Measurements from ENCODE around the gene RPL38. TPM values are rescaled to one million over a fixed set of nuclear protein-coding genes. Genes with fewer than 3 reads are reported as not detected.

RPL38 gene
- total RNA-seq, 1 donor from 2014 or later: 659 TPM

DNA sequence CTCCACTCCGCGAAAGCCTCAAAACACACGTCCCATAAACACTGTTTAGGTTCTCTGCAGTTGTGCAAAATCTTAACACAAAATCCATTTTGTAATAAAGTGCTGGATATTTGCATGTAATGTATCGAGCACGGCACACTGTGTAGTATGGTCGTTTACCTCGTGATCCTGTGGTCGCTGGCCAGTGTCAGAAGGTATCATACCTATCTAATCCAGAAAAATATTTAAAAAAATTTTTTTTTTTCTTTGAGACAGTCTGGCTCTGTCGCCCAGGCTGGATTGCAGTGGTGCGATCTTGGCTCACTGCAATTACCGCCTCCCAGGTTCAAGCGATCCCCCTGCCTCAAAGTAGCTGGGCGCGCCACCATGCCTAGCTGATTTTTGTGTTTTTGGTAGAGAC is 996 bp downstream of the RPL38 start:
- H3K36me3 ChIP-seq: peaks cover 48% of the 10 kb centered on the region
- peak overlapping the region; percentile 95 for H3K4me3 ChIP-seq
- no peak for TF ChIP-seq CTCF (IDR thresholded peaks at IDR 0.05)
- ATAC-seq (no peak), DNase-seq (no peak)
- no peaks in the 10 kb centered on the region for H3K9me3 ChIP-seq
- peaks cover 31% of the 10 kb centered on the region for H3K4me1 ChIP-seq
- H3K27ac ChIP-seq: peak overlapping the region; percentile 88
- intact Hi-C loops (cut with DNase I): no loop called here
- H3K27me3 ChIP-seq: no peaks in the 10 kb centered on the region

DNA sequence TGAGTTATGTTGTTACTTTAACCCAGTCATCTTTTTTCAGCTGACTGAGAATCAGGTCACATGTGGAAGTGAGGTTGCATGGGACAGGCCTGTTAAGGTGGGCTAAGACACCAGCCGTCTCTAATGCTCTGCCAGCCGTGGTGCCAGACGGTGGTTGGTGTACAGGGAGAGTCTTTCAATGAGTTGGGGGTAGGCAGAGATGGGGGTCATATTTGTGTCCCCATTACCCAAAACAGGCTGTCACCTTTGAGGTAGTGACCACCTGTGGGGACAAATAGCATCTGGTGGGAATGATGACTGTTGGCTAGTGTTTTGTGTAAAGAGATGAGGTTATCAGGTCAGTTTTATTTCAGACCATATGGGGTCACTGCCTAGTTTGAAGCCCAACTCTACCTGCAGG is 1.8 kb downstream of the RPL38 start:
- Histone ChIP-seq H3K4me1 (peaks cover 33% of the 10 kb centered on the region), H3K9me3 (no peaks in the 10 kb centered on the region), H3K4me3 (no peak overlapping the region), H3K36me3 (peaks cover 56% of the 10 kb centered on the region), H3K27me3 (no peaks in the 10 kb centered on the region), H3K27ac (no peak overlapping the region)
- intact Hi-C loops (cut with DNase I): no loop called here
- ATAC-seq (no peak), DNase-seq (no peak)
- no peak for TF ChIP-seq CTCF (IDR thresholded peaks at IDR 0.05)

- peaks cover 42% of the 10 kb centered on the region for H3K4me1 ChIP-seq
- intact Hi-C loops (cut with DNase I): no loop called here
These were observed 2.9 kb downstream of the RPL38 start for GRCh38 chr17:74206332-74206818.

DNA sequence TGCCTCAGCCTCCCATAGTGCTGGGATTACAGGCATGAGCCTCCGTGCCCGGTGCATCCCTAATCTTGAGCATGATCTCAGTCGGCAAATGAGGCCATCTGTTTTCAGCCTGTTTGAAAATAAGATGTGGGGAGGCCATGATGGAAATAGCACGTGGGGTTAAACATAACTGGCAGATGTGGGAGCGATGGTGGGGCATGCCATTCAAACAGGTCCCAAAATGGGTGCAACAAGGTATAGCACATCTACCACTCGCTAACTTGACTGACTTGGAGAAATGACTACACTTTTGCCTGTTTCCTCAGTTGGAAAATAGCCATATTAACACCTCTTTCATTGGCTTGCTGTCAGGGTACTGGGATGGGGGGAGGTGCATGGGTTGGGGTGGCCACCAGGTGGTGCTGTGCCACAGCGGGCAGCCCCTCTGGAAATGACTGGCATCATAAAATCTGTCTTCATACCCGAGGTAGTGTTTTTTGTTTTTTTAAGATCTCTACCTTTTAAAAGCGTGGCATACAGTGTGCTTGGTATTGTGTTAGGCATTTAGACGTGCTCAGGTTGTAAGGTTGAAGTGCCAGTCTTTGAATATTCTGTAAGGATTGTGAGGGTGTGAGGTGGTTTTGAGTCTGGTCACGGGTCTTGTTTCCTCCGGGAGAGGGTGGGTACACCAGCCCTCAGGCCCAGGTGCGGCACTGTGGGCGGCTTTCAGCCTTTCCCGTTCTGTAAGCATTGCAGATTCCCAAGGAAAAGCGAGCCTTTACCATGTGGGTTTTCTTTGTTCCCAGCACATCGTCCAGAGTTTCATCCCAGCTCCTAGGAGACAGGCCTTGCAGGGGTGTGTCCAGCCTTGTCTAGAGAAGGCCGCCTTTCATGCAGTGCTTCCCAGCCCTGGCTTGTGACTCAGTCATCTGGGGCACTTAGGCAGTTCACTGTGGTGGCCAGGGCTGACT is 7.0 kb downstream of the RPL38 start:
- Histone ChIP-seq H3K4me3 (no peak overlapping the region), H3K36me3 (peaks cover 52% of the 10 kb centered on the region), H3K27ac (no peak overlapping the region), H3K9me3 (no peaks in the 10 kb centered on the region), H3K4me1 (peaks cover 51% of the 10 kb centered on the region), H3K27me3 (no peaks in the 10 kb centered on the region)
- TF ChIP-seq CTCF (IDR thresholded peaks at IDR 0.05): peak; percentile 96
- ATAC-seq (peak; percentile 64), DNase-seq (peak; percentile 84)
- intact Hi-C loops (cut with DNase I): loop anchor here (5.0 kb wide), 1 partner anchor 87 kb away; no protein-coding TSS in a partner anchor

More at GRCh38 chr17:74206332-74206818, 2.9 kb downstream of the RPL38 start:
- Histone ChIP-seq H3K4me3 (no peak overlapping the region), H3K36me3 (peaks cover 63% of the 10 kb centered on the region), H3K27me3 (no peaks in the 10 kb centered on the region), H3K27ac (no peak overlapping the region), H3K9me3 (no peaks in the 10 kb centered on the region)
- no peak for TF ChIP-seq CTCF (IDR thresholded peaks at IDR 0.05)
- ATAC-seq (no peak), DNase-seq (no peak)

- Histone ChIP-seq H3K27me3 (no peaks in the 10 kb centered on the region), H3K4me3 (peak overlapping the region; percentile 71), H3K4me1 (peaks cover 44% of the 10 kb centered on the region), H3K36me3 (peaks cover 43% of the 10 kb centered on the region), H3K27ac (no peak overlapping the region), H3K9me3 (no peaks in the 10 kb centered on the region)
- intact Hi-C loops (cut with DNase I): loop anchor here (5.0 kb wide), 1 partner anchor 86 kb away; no protein-coding TSS in a partner anchor
- DNase-seq (no peak), ATAC-seq (no peak)
- no peak for TF ChIP-seq CTCF (IDR thresholded peaks at IDR 0.05)
These were observed 7.8 kb downstream of the RPL38 start for GRCh38 chr17:74211141-74211911.
